Testis (tissue), 3 donors: ENCODE measurements around the gene VAV2. TPM values are rescaled to one million over a fixed set of nuclear protein-coding genes. Genes with fewer than 3 reads are reported as not detected.
A peak's percentile ranks its signal among the peaks of the same experiment; 100 is the strongest.

Experiments used
- DNase-seq: peaks from one replicate; pipeline ENCODE4 v3.0.0-alpha.2; 2019
- H3K27ac ChIP-seq, 2 donors: fragments of 200-600 bp; sonication (generic); one replicate each; pipeline ENCODE4 v1.5.1; 2019
- H3K27me3 ChIP-seq: fragments of 200-600 bp; sonication (generic); one replicate; pipeline ENCODE4 v1.5.1; 2019
- H3K36me3 ChIP-seq: fragments of 200-600 bp; sonication (generic); one replicate; pipeline ENCODE4 v1.5.1; 2017; ENCODE audit warnings: low read depth; ENCODE audit errors: missing control alignments
- H3K4me1 ChIP-seq: fragments of 200-600 bp; sonication (generic); one replicate; pipeline ENCODE4 v1.5.1; 2019
- H3K4me3 ChIP-seq, 2 donors: fragments of 200-600 bp; sonication (generic); one replicate each; pipeline ENCODE4 v1.5.1; 2017 to 2019
- H3K9me3 ChIP-seq: fragments of 200-600 bp; sonication (generic); one replicate; pipeline ENCODE4 v1.5.1; 2017
- POLR2A ChIP-seq: fragments of 450-650 bp; IDR thresholded peaks from one replicate; pipeline ENCODE4 v1.6.1; 2017; ENCODE audit warnings: antibody characterized with exemption, mild to moderate bottlenecking, moderate library complexity
- WGBS, 2 donors: methylation state at CpG; one replicate each; pipeline ENCODE4 v1.1.5; 2018; 5-methylcytosine and 5-hydroxymethylcytosine counted together
- intact Hi-C: fragments of 100-400 bp; cut with DNase I; formaldehyde crosslinking; loops from one replicate; pipeline ENCODE4 v1.15.1; 2023; ENCODE audit warnings: low total_unique reads
- polyA plus RNA-seq: library from polyadenylated mRNA; stranded (reverse); fragments of 350-450 nt; fragmentation: Illumina TruSeq; extraction: RNeasy Lipid Tissue Mini Kit (QIAGEN cat#74804); gene quantifications from one replicate; pipeline ENCODE4 v1.2.3, GENCODE V29; 2014; ENCODE audit warnings: low read depth, low replicate concordance; ENCODE audit not compliant: insufficient read depth
- total RNA-seq, 2 donors: library from RNA; depleted of rRNA; stranded (reverse); fragments of >200 nt; gene quantifications; one replicate each; pipeline ENCODE4 v1.2.3, GENCODE V29; 2016
- TF ChIP-seq, protein P1 (sequence below), 3 experiments: fragments of 450-650 bp in 2 of 3; fragments of 200-600 bp in 1 of 3; sonication (generic) in 1 of 3; IDR thresholded peaks; one replicate each; pipeline ENCODE4 v1.5.1; 2016 to 2019; ENCODE audit warnings: antibody characterized with exemption in 3 of 3, mild to moderate bottlenecking in 2 of 3, moderate library complexity in 1 of 3

Gene VAV2
- total and polyA plus RNA-seq, 3 donors from 2014 or later: 11.0 to 14.1 (median 12.2) TPM

DNA sequence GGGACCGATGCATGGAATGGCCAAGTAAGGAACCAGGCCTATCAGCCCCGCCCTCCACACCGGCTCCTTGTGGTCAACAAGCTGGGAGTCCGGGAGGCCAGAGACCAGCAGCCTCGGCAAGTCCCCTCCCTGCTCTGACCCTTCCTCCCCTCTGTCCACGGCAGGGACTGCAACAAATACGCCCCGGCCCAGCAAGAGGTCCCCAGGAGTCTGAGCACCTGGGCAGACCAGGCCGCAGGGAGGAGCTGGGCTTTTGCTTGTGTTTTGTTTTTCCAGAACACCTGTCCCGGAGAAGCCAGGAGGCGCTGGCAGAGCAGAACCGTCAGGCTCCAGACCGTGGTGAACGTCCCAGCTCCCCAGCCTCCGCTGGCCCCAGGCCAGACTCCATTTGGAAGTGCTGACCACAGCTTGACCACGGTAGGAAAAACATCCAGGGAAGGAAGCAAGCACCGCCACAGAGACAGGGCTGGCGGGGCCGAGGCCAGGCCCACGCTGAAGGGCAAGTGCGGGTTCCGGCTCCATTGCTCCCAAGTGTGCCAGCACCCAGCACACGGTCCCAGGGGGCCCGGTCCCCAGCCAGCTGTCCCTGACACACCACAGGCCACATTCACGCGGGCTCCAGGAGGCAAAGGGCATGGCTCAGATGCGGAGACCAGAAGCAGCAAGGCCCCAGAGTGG lies 56.7 kb downstream of the VAV2 start:
- WGBS, 2 donors: 58 to 64% methylated on average over 27 of the region's 27 CpGs

DNA sequence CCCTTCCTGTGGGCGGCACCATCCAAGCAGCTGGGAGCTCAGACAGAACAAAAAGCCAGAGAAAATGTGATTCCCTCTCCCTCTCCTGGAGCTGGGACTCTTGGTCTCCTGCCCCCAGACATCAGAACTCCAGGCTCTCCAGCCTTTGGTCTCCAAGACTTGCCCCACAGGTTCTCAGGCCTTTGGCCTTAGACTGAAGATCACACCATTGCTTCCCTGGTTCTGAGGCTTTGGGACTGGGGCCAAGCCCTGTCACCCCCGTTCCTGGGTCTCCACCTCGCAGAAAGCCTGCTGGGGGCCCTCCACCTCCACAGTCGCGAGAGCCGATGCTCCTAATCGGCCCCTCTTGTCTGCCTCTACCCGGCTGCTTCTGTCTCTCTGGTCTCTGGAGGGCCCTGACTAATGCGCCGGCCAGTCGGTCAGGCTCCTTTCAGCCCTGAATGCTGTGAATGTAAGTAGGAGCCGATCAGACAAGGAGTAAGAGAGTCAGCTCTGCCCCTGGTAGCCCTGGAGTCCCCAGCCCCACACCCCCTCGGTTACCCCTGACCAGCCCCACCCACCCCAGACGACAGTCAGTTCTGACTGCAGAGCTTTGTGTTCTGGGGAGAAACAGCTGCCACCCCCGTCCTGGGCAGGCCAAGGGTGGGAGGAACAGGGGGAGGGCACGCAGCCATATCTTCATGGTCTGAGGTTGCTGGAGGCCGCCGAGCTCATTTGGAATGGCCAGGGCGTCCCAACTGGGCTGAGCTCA lies 57.5 kb downstream of the VAV2 start:
- TF ChIP-seq, protein P1, sequence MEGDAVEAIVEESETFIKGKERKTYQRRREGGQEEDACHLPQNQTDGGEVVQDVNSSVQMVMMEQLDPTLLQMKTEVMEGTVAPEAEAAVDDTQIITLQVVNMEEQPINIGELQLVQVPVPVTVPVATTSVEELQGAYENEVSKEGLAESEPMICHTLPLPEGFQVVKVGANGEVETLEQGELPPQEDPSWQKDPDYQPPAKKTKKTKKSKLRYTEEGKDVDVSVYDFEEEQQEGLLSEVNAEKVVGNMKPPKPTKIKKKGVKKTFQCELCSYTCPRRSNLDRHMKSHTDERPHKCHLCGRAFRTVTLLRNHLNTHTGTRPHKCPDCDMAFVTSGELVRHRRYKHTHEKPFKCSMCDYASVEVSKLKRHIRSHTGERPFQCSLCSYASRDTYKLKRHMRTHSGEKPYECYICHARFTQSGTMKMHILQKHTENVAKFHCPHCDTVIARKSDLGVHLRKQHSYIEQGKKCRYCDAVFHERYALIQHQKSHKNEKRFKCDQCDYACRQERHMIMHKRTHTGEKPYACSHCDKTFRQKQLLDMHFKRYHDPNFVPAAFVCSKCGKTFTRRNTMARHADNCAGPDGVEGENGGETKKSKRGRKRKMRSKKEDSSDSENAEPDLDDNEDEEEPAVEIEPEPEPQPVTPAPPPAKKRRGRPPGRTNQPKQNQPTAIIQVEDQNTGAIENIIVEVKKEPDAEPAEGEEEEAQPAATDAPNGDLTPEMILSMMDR (IDR thresholded peaks at IDR 0.05): no peak
- no peak for TF ChIP-seq POLR2A
- 32 to 77% methylated on average over 8 to 16 of the region's 19 CpGs for WGBS, 2 donors
- H3K4me1 ChIP-seq: peaks cover 21% of the 10 kb centered on the region
- intact Hi-C loops: no loop called here
- H3K36me3 ChIP-seq: no peaks in the 10 kb centered on the region
- no peaks in the 10 kb centered on the region for H3K27me3 ChIP-seq
- DNase-seq: no peak
- H3K27ac ChIP-seq: no peak overlapping the region
- no peaks in the 10 kb centered on the region for H3K9me3 ChIP-seq
- H3K4me3 ChIP-seq: no peak overlapping the region

More for the DNA sequence above, 56.7 kb downstream of the VAV2 start:
- H3K9me3 ChIP-seq: no peaks in the 10 kb centered on the region
- H3K36me3 ChIP-seq: no peaks in the 10 kb centered on the region
- TF ChIP-seq, protein P1 (IDR thresholded peaks at IDR 0.05): no peak
- TF ChIP-seq POLR2A: no peak
- peak; percentile 71 for DNase-seq
- intact Hi-C loops: no loop called here
- H3K4me1 ChIP-seq: peaks cover 21% of the 10 kb centered on the region
- no peak overlapping the region for H3K4me3 ChIP-seq
- H3K27me3 ChIP-seq: no peaks in the 10 kb centered on the region
- no peak overlapping the region for H3K27ac ChIP-seq

DNA sequence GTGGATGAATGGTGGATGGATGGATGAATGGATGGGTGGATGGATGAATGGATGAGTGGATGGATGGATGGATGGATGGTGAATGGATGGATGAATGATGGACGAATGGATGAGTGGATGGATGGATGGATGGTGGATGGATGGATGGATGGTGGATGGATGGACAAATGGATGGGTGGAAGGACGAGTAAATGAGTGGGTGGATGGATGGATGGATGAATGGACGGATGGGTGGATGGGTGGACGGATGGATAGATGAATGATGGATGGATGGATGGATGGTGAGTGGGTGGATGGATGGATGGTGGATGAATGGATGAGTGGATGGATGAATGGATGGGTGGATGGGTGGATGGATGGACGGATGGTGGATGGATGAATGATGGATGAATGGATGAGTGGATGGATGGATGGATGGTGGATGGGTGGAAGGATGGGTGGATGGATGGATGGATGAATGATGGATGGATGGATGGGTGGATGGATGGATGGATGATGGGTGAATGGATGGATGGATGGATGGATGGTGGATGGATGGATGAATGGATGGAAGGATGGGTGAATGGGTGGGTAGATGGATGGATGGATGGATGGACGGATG lies 58.6 kb downstream of the VAV2 start:
- no peaks in the 10 kb centered on the region for H3K9me3 ChIP-seq
- no peaks in the 10 kb centered on the region for H3K36me3 ChIP-seq
- peaks cover 21% of the 10 kb centered on the region for H3K4me1 ChIP-seq
- H3K27me3 ChIP-seq: no peaks in the 10 kb centered on the region
- WGBS, 2 donors: 79% methylated on average over 6 of the region's 6 CpGs
- no peak overlapping the region for H3K27ac ChIP-seq
- no peak overlapping the region for H3K4me3 ChIP-seq
- DNase-seq: no peak
- TF ChIP-seq, protein P1 (IDR thresholded peaks at IDR 0.05): no peak
- no peak for TF ChIP-seq POLR2A
- intact Hi-C loops: no loop called here

DNA sequence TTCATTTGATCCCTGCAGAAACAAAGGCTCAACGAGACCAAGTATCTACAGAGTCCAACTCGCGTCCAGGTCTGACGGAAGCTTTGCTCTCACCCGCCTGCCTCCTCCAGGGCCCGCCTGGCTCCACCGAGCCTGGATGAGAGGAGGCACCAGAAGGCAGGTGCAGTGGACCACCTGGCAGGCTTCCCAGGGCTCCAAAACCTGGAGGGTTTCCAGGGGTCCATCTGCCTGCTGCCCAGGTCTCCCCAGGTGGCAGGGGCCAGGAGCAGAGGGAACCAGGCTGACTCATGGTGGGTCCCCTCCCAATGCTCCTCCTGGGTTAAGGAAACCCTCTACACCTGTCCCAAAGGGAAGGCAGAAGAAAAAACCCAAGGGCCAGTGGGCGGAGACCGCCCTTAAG lies 59.5 kb downstream of the VAV2 start:
- TF ChIP-seq POLR2A: no peak
- TF ChIP-seq, protein P1 (IDR thresholded peaks at IDR 0.05): no peak
- H3K4me1 ChIP-seq: peaks cover 21% of the 10 kb centered on the region
- no peak overlapping the region for H3K27ac ChIP-seq
- no peaks in the 10 kb centered on the region for H3K36me3 ChIP-seq
- no peak overlapping the region for H3K4me3 ChIP-seq
- 67 to 75% methylated on average over 8 of the region's 9 CpGs for WGBS, 2 donors
- no peak for DNase-seq
- intact Hi-C loops: no loop called here
- no peaks in the 10 kb centered on the region for H3K9me3 ChIP-seq
- H3K27me3 ChIP-seq: no peaks in the 10 kb centered on the region
